OCI-LY7 (cell line): ENCODE data around the gene TMEM154. TPM values are rescaled to one million over a fixed set of nuclear protein-coding genes. Genes with fewer than 3 reads are reported as not detected.

Experiments
- BruUV-seq: library from RNA; stranded (reverse); fragments of 400-500 nt; replicated peaks from 2 replicates; lab custom pipeline; 2021; lab: Mats Ljungman, UMichigan
- CTCF ChIA-PET: fragments of 300-600 bp; sonication (Branson Sonifier 250); formaldehyde crosslinking; loops from one replicate; lab custom pipeline; 2022; ENCODE audit warnings: antibody characterized with exemption; ENCODE audit not compliant: unreplicated experiment; lab: Charles Lee
- POLR2A ChIA-PET: fragments of 300-600 bp; sonication (Branson Sonifier 250); formaldehyde crosslinking; loops from one replicate; lab custom pipeline; 2022; ENCODE audit warnings: antibody characterized with exemption; lab: Charles Lee
- DNase-seq: peaks from one replicate; pipeline ENCODE4 v3.0.0-alpha.2; 2015; ENCODE audit warnings: low spot score
- H2AFZ ChIP-seq: fragments of 200-600 bp; sonication (generic), shearing (Covaris generic); 2 replicates; pipeline ENCODE4 v1.6.1; 2014; ENCODE audit warnings: mild to moderate bottlenecking, antibody characterized with exemption, low read length, moderate library complexity
- H3K27ac ChIP-seq: fragments of 200-600 bp; sonication (generic); 2 replicates; pipeline ENCODE4 v1.5.1; 2014; ENCODE audit warnings: mixed run types, low read depth, mild to moderate bottlenecking, moderate library complexity, low read length, inconsistent platforms; ENCODE audit not compliant: poor library complexity, severe bottlenecking
- H3K36me3 ChIP-seq: fragments of 200-600 bp; sonication (generic); 2 replicates; pipeline ENCODE4 v1.6.1; 2014; ENCODE audit warnings: mild to moderate bottlenecking, antibody characterized with exemption, low read length, moderate library complexity, mixed read lengths; ENCODE audit not compliant: insufficient read depth
- H3K4me1 ChIP-seq: fragments of 200-600 bp; sonication (generic); 2 replicates; pipeline ENCODE4 v1.5.1; 2014; ENCODE audit warnings: mild to moderate bottlenecking, low read length; ENCODE audit not compliant: insufficient read depth, poor library complexity, severe bottlenecking
- H3K4me2 ChIP-seq: fragments of 200-600 bp; sonication (generic); 2 replicates; pipeline ENCODE4 v1.6.1; 2014; ENCODE audit warnings: mild to moderate bottlenecking, low read length
- H3K4me3 ChIP-seq: fragments of 200-600 bp; sonication (generic); 2 replicates; pipeline ENCODE4 v1.5.1; 2014; ENCODE audit warnings: mild to moderate bottlenecking, low read depth, low read length; ENCODE audit not compliant: poor library complexity, severe bottlenecking
- H3K79me2 ChIP-seq: fragments of 200-600 bp; sonication (generic); 2 replicates; pipeline ENCODE4 v1.6.1; 2016; ENCODE audit warnings: low read depth, mild to moderate bottlenecking, low read length, moderate library complexity, mixed read lengths; ENCODE audit not compliant: insufficient read depth
- H3K9me2 ChIP-seq: fragments of 200-600 bp; sonication (generic); 2 replicates; pipeline ENCODE4 v1.6.1; 2016; ENCODE audit warnings: mild to moderate bottlenecking, low read length, mixed read lengths; ENCODE audit not compliant: insufficient read depth
- H3K9me3 ChIP-seq: fragments of 200-600 bp; sonication (generic); 2 replicates; pipeline ENCODE4 v1.6.1; 2014; ENCODE audit warnings: mild to moderate bottlenecking, mixed run types, low read length, mixed read lengths
- H4K20me1 ChIP-seq: fragments of 200-600 bp; sonication (generic); 2 replicates; pipeline ENCODE4 v1.6.1; 2014; ENCODE audit warnings: mild to moderate bottlenecking, antibody characterized with exemption, low read length, moderate library complexity, mixed read lengths; ENCODE audit not compliant: insufficient read depth
- EZH2phosphoT487 ChIP-seq: fragments of 200-600 bp; sonication (generic); IDR thresholded peaks from 2 replicates; pipeline ENCODE4 v1.6.1; 2018; ENCODE audit warnings: low read depth, borderline replicate concordance, mild to moderate bottlenecking, mixed run types, antibody characterized with exemption, low read length, moderate library complexity, mixed read lengths
- intact Hi-C: fragments of 100-400 bp; cut with micrococcal nuclease; formaldehyde crosslinking; loops from one replicate; pipeline ENCODE4 v1.10.0; 2022; ENCODE audit not compliant: unreplicated experiment
- total RNA-seq, 2 experiments: library from RNA; depleted of rRNA in 1 of 2; stranded (reverse); fragments of >200 nt in 1 of 2; shearing (Covaris generic) in 1 of 2; gene quantifications; 2 replicates each; pipeline ENCODE4 v1.2.3, GENCODE V29; 2014 to 2022
- TF ChIP-seq, protein P1 (sequence below): fragments of 200-600 bp; sonication (generic); conservative IDR thresholded peaks from 2 replicates; pipeline ENCODE4 v1.5.1; 2014; ENCODE audit warnings: mild to moderate bottlenecking, antibody characterized with exemption, low read length, moderate library complexity, mixed read lengths

Gene TMEM154
- total RNA-seq, 2 experiments from 2014 or later = 17.6 to 59.6 TPM

DNA sequence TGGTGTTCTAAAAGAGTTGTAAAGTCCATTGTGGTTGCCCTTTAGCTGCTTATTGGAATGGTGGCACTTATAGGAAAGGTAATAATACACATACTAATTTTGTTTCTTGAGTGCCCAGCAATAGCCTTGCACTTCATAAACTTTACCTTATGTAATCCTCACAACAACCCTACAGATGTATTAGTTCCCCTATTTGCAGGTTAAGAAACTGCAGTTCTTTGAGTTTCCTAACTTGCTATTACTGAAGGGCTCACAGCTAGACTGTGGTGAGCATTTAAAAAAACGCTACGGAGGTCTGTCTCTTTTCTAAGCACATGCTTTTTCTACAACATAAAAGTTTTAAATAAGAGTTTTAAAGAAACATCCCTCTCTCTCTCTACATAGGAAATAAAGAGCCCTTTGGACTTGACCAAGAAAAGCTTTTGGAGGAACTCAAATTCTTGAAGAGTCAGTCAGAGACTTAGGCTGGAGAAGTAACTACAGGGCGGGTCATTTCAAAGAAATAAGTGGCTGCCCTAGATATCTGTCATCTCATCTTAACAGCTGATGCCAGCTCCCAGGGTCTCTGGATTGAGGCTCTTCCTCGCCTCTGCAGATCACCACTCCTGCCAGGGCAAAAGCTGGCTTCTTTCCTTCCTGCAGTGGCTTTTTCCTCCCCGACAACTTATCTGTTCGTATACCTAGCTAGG, 101.9 kb downstream of the TMEM154 start:
- H3K4me3 ChIP-seq = no peak overlapping the region
- DNase-seq = peak; percentile 52
- CTCF ChIA-PET = interaction anchor here (1.2 kb wide), 1 partner anchor 25 kb away, joined by 3 read pairs; no protein-coding TSS in a partner anchor
- H3K36me3 ChIP-seq = no peaks in the 10 kb centered on the region
- peaks cover 15% of the 10 kb centered on the region for H3K4me1 ChIP-seq
- TF ChIP-seq, protein P1, sequence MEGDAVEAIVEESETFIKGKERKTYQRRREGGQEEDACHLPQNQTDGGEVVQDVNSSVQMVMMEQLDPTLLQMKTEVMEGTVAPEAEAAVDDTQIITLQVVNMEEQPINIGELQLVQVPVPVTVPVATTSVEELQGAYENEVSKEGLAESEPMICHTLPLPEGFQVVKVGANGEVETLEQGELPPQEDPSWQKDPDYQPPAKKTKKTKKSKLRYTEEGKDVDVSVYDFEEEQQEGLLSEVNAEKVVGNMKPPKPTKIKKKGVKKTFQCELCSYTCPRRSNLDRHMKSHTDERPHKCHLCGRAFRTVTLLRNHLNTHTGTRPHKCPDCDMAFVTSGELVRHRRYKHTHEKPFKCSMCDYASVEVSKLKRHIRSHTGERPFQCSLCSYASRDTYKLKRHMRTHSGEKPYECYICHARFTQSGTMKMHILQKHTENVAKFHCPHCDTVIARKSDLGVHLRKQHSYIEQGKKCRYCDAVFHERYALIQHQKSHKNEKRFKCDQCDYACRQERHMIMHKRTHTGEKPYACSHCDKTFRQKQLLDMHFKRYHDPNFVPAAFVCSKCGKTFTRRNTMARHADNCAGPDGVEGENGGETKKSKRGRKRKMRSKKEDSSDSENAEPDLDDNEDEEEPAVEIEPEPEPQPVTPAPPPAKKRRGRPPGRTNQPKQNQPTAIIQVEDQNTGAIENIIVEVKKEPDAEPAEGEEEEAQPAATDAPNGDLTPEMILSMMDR = 0 out of 2 replicates have a peak, but pooled peaks have one; percentile 9
- TF ChIP-seq EZH2phosphoT487 = no peak
- H3K4me2 ChIP-seq = peak overlapping the region; percentile 6; the same call in 1 of the 2 replicates
- POLR2A ChIA-PET = interaction anchor here (0.6 to 4.9 kb wide), 19 partner anchors 10 to 221 kb away, joined by 3 to 24 read pairs (median 4); no protein-coding TSS in a partner anchor
- H3K27ac ChIP-seq = no peak overlapping the region
- no peaks in the 10 kb centered on the region for H4K20me1 ChIP-seq
- peak overlapping the region; percentile 62 for H2AFZ ChIP-seq
- H3K9me2 ChIP-seq = no peaks in the 10 kb centered on the region
- H3K9me3 ChIP-seq = no peaks in the 10 kb centered on the region
- H3K79me2 ChIP-seq = no peaks in the 10 kb centered on the region
- intact Hi-C loops = no loop called here
- no TSS peak for BruUV-seq

DNA sequence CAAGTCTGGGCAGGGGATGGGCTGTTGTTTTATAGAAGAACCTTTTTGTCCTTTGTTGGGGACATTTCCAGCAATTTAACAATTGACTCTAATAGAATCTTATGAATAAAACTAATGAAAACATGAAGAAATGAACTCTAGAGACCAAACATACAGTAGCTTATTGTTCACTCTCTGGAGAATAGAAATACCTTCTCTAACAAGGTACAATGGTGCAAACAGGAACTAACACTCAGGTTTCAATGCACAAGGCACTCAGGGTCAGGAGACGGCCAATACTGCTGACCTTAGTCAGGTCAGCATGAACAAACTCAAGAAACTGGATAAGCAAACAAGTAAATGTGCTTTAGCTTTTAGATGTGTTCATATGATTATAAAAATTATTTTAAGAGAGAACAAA, 104.3 kb downstream of the TMEM154 start:
- Histone ChIP-seq H3K79me2 (no peaks in the 10 kb centered on the region), H3K27ac (no peak overlapping the region), H3K4me2 (no peak overlapping the region), H4K20me1 (no peaks in the 10 kb centered on the region), H3K4me3 (no peak overlapping the region), H3K9me3 (no peaks in the 10 kb centered on the region), H3K9me2 (no peaks in the 10 kb centered on the region), H3K4me1 (peaks cover 12% of the 10 kb centered on the region), H2AFZ (no peak overlapping the region), H3K36me3 (no peaks in the 10 kb centered on the region)
- POLR2A ChIA-PET = interaction anchor here (0.8 to 1.2 kb wide), 2 partner anchors 13 to 37 kb away, joined by 3 read pairs; no protein-coding TSS in a partner anchor
- TF ChIP-seq EZH2phosphoT487 = no peak
- TF ChIP-seq, protein P1 = no peak
- intact Hi-C loops = no loop called here
- DNase-seq = no peak
- CTCF ChIA-PET = no interaction called here
- BruUV-seq = no TSS peak

GRCh38 chr4:152573861-152574260, 105.9 kb downstream of the TMEM154 start:
- no peaks in the 10 kb centered on the region for H3K9me3 ChIP-seq
- no peaks in the 10 kb centered on the region for H4K20me1 ChIP-seq
- DNase-seq = no peak
- no peaks in the 10 kb centered on the region for H3K36me3 ChIP-seq
- H3K79me2 ChIP-seq = no peaks in the 10 kb centered on the region
- peaks cover 11% of the 10 kb centered on the region for H3K4me1 ChIP-seq
- POLR2A ChIA-PET = interaction anchor here (1.1 kb wide), 1 partner anchor 16 kb away, joined by 3 read pairs; no protein-coding TSS in a partner anchor
- CTCF ChIA-PET = no interaction called here
- no peaks in the 10 kb centered on the region for H3K9me2 ChIP-seq
- BruUV-seq = no TSS peak
- no peak overlapping the region for H3K4me2 ChIP-seq
- TF ChIP-seq, protein P1 = no peak
- no peak for TF ChIP-seq EZH2phosphoT487
- no peak overlapping the region for H2AFZ ChIP-seq
- intact Hi-C loops = no loop called here
- no peak overlapping the region for H3K27ac ChIP-seq
- no peak overlapping the region for H3K4me3 ChIP-seq
